ENCODE measurements around the gene PLD6. TPM values are rescaled to one million over a fixed set of nuclear protein-coding genes. Genes with fewer than 3 reads are reported as not detected.

PLD6 gene
- total RNA-seq, 5 donors from 2014 or later (not counting 1 experiment from before 2014, with no cell fraction given) = 7.3 to 18.3 (median 11.1) TPM

GRCh38 chr17:17151541-17151940 is 54.6 kb downstream of the PLD6 start:
- Histone ChIP-seq H3K9me3 (no peaks in the 10 kb centered on the region), H3K4me3 (ENCODE audit: control insufficient read depth in 1 of 2, extremely low read depth in 1 of 2, low read length in 1 of 2) (no peak overlapping the region), H3K27me3 (replicated peaks in 1 of 2; ENCODE audit: control insufficient read depth in 2 of 2, extremely low read depth in 1 of 2, insufficient read depth in 2 of 2, low read length in 1 of 2) (no peaks in the 10 kb centered on the region), H3K27ac (ENCODE audit: low read length) (no peak overlapping the region), H3K36me3 (ENCODE audit: control insufficient read depth in 2 of 2, extremely low read depth in 1 of 2, insufficient read depth in 1 of 2, low read length in 1 of 2) (peaks cover 13 to 79% of the 10 kb centered on the region in 2 donors), H3K4me1 (ENCODE audit: control insufficient read depth in 1 of 2, extremely low read depth in 1 of 2, insufficient read depth in 2 of 2, low read length in 2 of 2) (peaks cover 0 to 48% of the 10 kb centered on the region in 2 experiments)
- ChIA-PET CTCF (no interaction called here), POLR2A (no interaction called here)
- Mint-ChIP-seq H3K4me1 (peaks cover 43 to 53% (median 46%) of the 10 kb centered on the region in 3 donors), H3K27me3 (no peaks in the 10 kb centered on the region), H3K9me3 (no peaks in the 10 kb centered on the region), H3K27ac (peak overlapping the region; percentile 80 to 91), H3K36me3 (peaks cover 51% of the 10 kb centered on the region), H3K4me3 (no peak overlapping the region)
- no peak for ATAC-seq (replicated peaks in 1 of 4)
- no peak for DNase-seq
- no CpG with 5 or more reads among the region's 3 CpGs for WGBS (ENCODE audit: insufficient coverage)

DNA sequence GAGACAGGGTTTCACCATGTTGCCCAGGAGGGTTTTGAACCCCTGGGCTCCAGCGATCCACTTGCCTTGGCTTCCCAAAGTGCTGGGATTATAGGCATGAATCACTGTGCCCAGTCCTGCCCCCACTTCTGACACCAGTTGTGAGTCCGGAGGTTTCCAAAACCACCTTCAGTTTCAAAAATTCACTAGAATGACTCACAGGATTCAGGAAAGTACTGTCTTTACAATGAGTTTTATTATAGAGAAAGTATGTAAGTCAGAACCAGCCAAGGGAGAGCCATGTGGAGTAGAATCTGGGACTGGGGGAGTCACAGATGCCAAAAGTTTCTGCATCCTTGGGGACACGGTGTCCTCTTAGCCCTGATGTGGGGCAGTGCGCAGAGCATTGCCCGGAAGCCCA is 55.1 kb downstream of the PLD6 start:
- no peak overlapping the region for H3K4me3 Mint-ChIP-seq
- Histone ChIP-seq H3K4me3 (ENCODE audit: control insufficient read depth in 1 of 2, extremely low read depth in 1 of 2, low read length in 1 of 2) (no peak overlapping the region), H3K27ac (ENCODE audit: low read length) (no peak overlapping the region), H3K4me1 (ENCODE audit: control insufficient read depth in 1 of 2, extremely low read depth in 1 of 2, insufficient read depth in 2 of 2, low read length in 2 of 2) (peaks cover 0 to 51% of the 10 kb centered on the region in 2 experiments), H3K9me3 (no peaks in the 10 kb centered on the region), H3K36me3 (ENCODE audit: control insufficient read depth in 2 of 2, extremely low read depth in 1 of 2, insufficient read depth in 1 of 2, low read length in 1 of 2) (peaks cover 14 to 78% of the 10 kb centered on the region in 2 donors), H3K27me3 (replicated peaks in 1 of 2; ENCODE audit: control insufficient read depth in 2 of 2, extremely low read depth in 1 of 2, insufficient read depth in 2 of 2, low read length in 1 of 2) (no peaks in the 10 kb centered on the region)
- WGBS (ENCODE audit: insufficient coverage) = 100% methylated on average over 4 of the region's 5 CpGs
- ChIA-PET POLR2A (interaction anchor here in 1 of 2 donors (0.6 kb wide), 1 partner anchor 1474 kb away, joined by 3 read pairs; no protein-coding TSS in a partner anchor), CTCF (no interaction called here)
- peaks cover 53% of the 10 kb centered on the region for H3K36me3 Mint-ChIP-seq
- ATAC-seq (replicated peaks in 1 of 4) (no peak), DNase-seq (no peak)
- H3K27me3 Mint-ChIP-seq = no peaks in the 10 kb centered on the region
- peak overlapping the region; percentile 80 to 91 for H3K27ac Mint-ChIP-seq
- H3K9me3 Mint-ChIP-seq = no peaks in the 10 kb centered on the region
- peaks cover 45 to 55% (median 49%) of the 10 kb centered on the region in 3 donors for H3K4me1 Mint-ChIP-seq

Other genes with a start within 250 kb of the PLD6 start
- 1 to 10 TPM in 3 of 5 donors, under 1 TPM in 1, not detected in 1; 0.60 to 7.2 (median 5.0) TPM for gene TNFRSF13B, start 234.2 kb downstream of the PLD6 start, total RNA-seq
- 100 to 1,000 TPM; 189 to 266 (median 247) TPM for gene MPRIP, start 163.9 kb downstream of the PLD6 start, total RNA-seq
- 10 to 100 TPM; 37.2 to 84.9 (median 70.8) TPM for gene FLCN, start 30.8 kb upstream of the PLD6 start, total RNA-seq
- gene COPS3, start 74.9 kb upstream of the PLD6 start, total RNA-seq = 10 to 100 TPM; 50.7 to 77.2 (median 55.6) TPM
- 1 to 10 TPM; 1.4 to 3.0 (median 2.1) TPM for gene NT5M, start 97.0 kb upstream of the PLD6 start, total RNA-seq